HPDE6-E6E7 (cell line): Measurements from ENCODE around the gene CCDC148.
"Not testable (repeated sequence)": the region's sequence is repeated elsewhere in the genome, so short reads cannot be mapped to it uniquely, and the experiment has no call there.

ENCODE experiments used
- DNase-seq: peaks from one replicate; pipeline ENCODE4 v3.0.0; 2011; ENCODE audit warnings: missing footprints; ENCODE audit errors: extremely low spot score

Gene CCDC148

GRCh38 chr2:158291544-158292180 lies 164.9 kb downstream of the CCDC148 start:
- no peak for DNase-seq

- DNase-seq = no peak
These were observed 166.3 kb downstream of the CCDC148 start for GRCh38 chr2:158290225-158290624.

- no peak for DNase-seq
These were observed 179.7 kb downstream of the CCDC148 start for GRCh38 chr2:158276619-158277471.

GRCh38 chr2:158273791-158274190 lies 182.8 kb downstream of the CCDC148 start:
- DNase-seq = no peak

GRCh38 chr2:158270536-158270935 lies 186.0 kb downstream of the CCDC148 start:
- DNase-seq = no peak

- DNase-seq = no peak
These were observed 187.4 kb downstream of the CCDC148 start for GRCh38 chr2:158269143-158269542.

- no peak for DNase-seq
These were observed 190.4 kb downstream of the CCDC148 start for GRCh38 chr2:158266111-158266510.

GRCh38 chr2:158255257-158255656 lies 201.3 kb downstream of the CCDC148 start:
- no peak for DNase-seq

- DNase-seq = no peak
These were observed 203.4 kb downstream of the CCDC148 start for GRCh38 chr2:158253170-158253569.

- DNase-seq = no peak
These were observed 205.2 kb downstream of the CCDC148 start for GRCh38 chr2:158251356-158251755.

GRCh38 chr2:158243392-158243791 lies 213.2 kb downstream of the CCDC148 start:
- DNase-seq = no peak

GRCh38 chr2:158242280-158242679 lies 214.3 kb downstream of the CCDC148 start:
- DNase-seq = no peak

- no peak for DNase-seq
These were observed 215.6 kb downstream of the CCDC148 start for GRCh38 chr2:158240975-158241374.

- peak; percentile 4 for DNase-seq
These were observed 217.3 kb downstream of the CCDC148 start for GRCh38 chr2:158239271-158239670.

- DNase-seq = no peak
These were observed 222.1 kb downstream of the CCDC148 start for GRCh38 chr2:158234497-158234896.

- DNase-seq = peak; percentile 5
These were observed 224.1 kb downstream of the CCDC148 start for GRCh38 chr2:158232476-158232875.

GRCh38 chr2:158228943-158229508 lies 227.5 kb downstream of the CCDC148 start:
- no peak for DNase-seq

GRCh38 chr2:158223066-158223465 lies 233.5 kb downstream of the CCDC148 start:
- DNase-seq = not testable (repeated sequence)

- no peak for DNase-seq
These were observed 235.2 kb downstream of the CCDC148 start for GRCh38 chr2:158221063-158222020.

- DNase-seq = no peak
These were observed 239.0 kb downstream of the CCDC148 start for GRCh38 chr2:158217593-158217992.

GRCh38 chr2:158214431-158214830 lies 242.1 kb downstream of the CCDC148 start:
- DNase-seq = peak; percentile 47

GRCh38 chr2:158213773-158214172 lies 242.8 kb downstream of the CCDC148 start:
- no peak for DNase-seq
